AG10803 (cell line): ENCODE data around the gene SLC25A22.

Source experiments
- DNase-seq: peaks from one replicate; pipeline ENCODE4 v3.0.0; 2010; ENCODE audit warnings: low read depth
- H3K4me3 ChIP-seq: 2 replicates; pipeline ENCODE4 v1.5.1; 2011; ENCODE audit warnings: mild to moderate bottlenecking, low read length, control low read depth
- CTCF ChIP-seq: conservative IDR thresholded peaks from 2 replicates; pipeline ENCODE4 v1.5.1; 2011; ENCODE audit warnings: mild to moderate bottlenecking, low read length, control low read depth, inconsistent platforms

The SLC25A22 gene

GRCh38 chr11:833114-833791 is 35.2 kb upstream of the SLC25A22 start:
- DNase-seq: peak; percentile 43
- TF ChIP-seq CTCF: no peak
- H3K4me3 ChIP-seq: peak overlapping the region; percentile 84

GRCh38 chr11:832529-833113 is 34.5 kb upstream of the SLC25A22 start, which contains the start of gene CD151:
TSS of gene CD151 (plus strand) at chr11:832952. CDS start at chr11:836070, 3,118 bp downstream.
- TF ChIP-seq CTCF: no peak
- DNase-seq: peak; percentile 50
- H3K4me3 ChIP-seq: peak within 1 kb of the TSS; percentile 84

- TF ChIP-seq CTCF: no peak
- peak overlapping the region; percentile 60 for H3K4me3 ChIP-seq
- DNase-seq: no peak
These were observed 34.0 kb upstream of the SLC25A22 start for GRCh38 chr11:831961-832528.

- DNase-seq: no peak
- no peak for TF ChIP-seq CTCF
- H3K4me3 ChIP-seq: no peak overlapping the region
These were observed 33.2 kb upstream of the SLC25A22 start for GRCh38 chr11:831118-831864.

GRCh38 chr11:830295-831117 is 32.4 kb upstream of the SLC25A22 start:
- peak; percentile 40 for DNase-seq
- no peak for TF ChIP-seq CTCF
- peak overlapping the region; percentile 29 for H3K4me3 ChIP-seq

GRCh38 chr11:829847-830294 is 31.8 kb upstream of the SLC25A22 start:
- DNase-seq: no peak
- no peak overlapping the region; the same call in 1 of the 2 replicates for H3K4me3 ChIP-seq
- no peak for TF ChIP-seq CTCF
